ENCODE results near the gene SLIT1. TPM values are rescaled to one million over a fixed set of nuclear protein-coding genes. Genes with fewer than 3 reads are reported as not detected.

The SLIT1 gene
- total RNA-seq, 1 donor from 2014 or later = 0.23 TPM

GRCh38 chr10:97071496-97071895 is 114.3 kb downstream of the SLIT1 start:
- intact Hi-C loops (cut with DNase I) = loop anchor here (5.0 kb wide), 1 partner anchor 136 kb away; no protein-coding TSS in a partner anchor
- ATAC-seq (no peak), DNase-seq (no peak)
- no peak overlapping the region for H3K4me3 ChIP-seq
- H3K27ac ChIP-seq = no peak overlapping the region
- no peaks in the 10 kb centered on the region for H3K4me1 ChIP-seq
- TF ChIP-seq CTCF (IDR thresholded peaks at IDR 0.05) = no peak
- no peaks in the 10 kb centered on the region for H3K36me3 ChIP-seq
- H3K9me3 ChIP-seq = no peaks in the 10 kb centered on the region
- H3K27me3 ChIP-seq = peaks cover 31% of the 10 kb centered on the region

GRCh38 chr10:97069576-97070362 is 116.0 kb downstream of the SLIT1 start:
- H3K4me1 ChIP-seq = no peaks in the 10 kb centered on the region
- intact Hi-C loops (cut with DNase I) = loop anchor here (5.0 kb wide), 1 partner anchor 138 kb away; no protein-coding TSS in a partner anchor
- no peaks in the 10 kb centered on the region for H3K36me3 ChIP-seq
- no peaks in the 10 kb centered on the region for H3K9me3 ChIP-seq
- H3K4me3 ChIP-seq = no peak overlapping the region
- no peak for TF ChIP-seq CTCF (IDR thresholded peaks at IDR 0.05)
- ATAC-seq (no peak), DNase-seq (no peak)
- H3K27me3 ChIP-seq = peaks cover 31% of the 10 kb centered on the region
- no peak overlapping the region for H3K27ac ChIP-seq

GRCh38 chr10:97069026-97069425 is 116.7 kb downstream of the SLIT1 start:
- no peak for TF ChIP-seq CTCF (IDR thresholded peaks at IDR 0.05)
- Histone ChIP-seq H3K36me3 (no peaks in the 10 kb centered on the region), H3K4me3 (no peak overlapping the region), H3K27ac (no peak overlapping the region), H3K27me3 (peaks cover 25% of the 10 kb centered on the region), H3K9me3 (no peaks in the 10 kb centered on the region), H3K4me1 (no peaks in the 10 kb centered on the region)
- intact Hi-C loops (cut with DNase I) = no loop called here
- no peak for ATAC-seq
- DNase-seq = peak; percentile 48

GRCh38 chr10:97067716-97068391 is 117.9 kb downstream of the SLIT1 start:
- no peaks in the 10 kb centered on the region for H3K9me3 ChIP-seq
- H3K27ac ChIP-seq = no peak overlapping the region
- no peak for ATAC-seq
- peak; percentile 59 for DNase-seq
- TF ChIP-seq CTCF (IDR thresholded peaks at IDR 0.05) = no peak
- H3K4me1 ChIP-seq = no peaks in the 10 kb centered on the region
- H3K27me3 ChIP-seq = peaks cover 16% of the 10 kb centered on the region
- H3K4me3 ChIP-seq = no peak overlapping the region
- intact Hi-C loops (cut with DNase I) = no loop called here
- no peaks in the 10 kb centered on the region for H3K36me3 ChIP-seq

- no peaks in the 10 kb centered on the region for H3K4me1 ChIP-seq
- no peaks in the 10 kb centered on the region for H3K36me3 ChIP-seq
- intact Hi-C loops (cut with DNase I) = no loop called here
- DNase-seq (peak; percentile 55), ATAC-seq (no peak)
- H3K9me3 ChIP-seq = no peaks in the 10 kb centered on the region
- no peak overlapping the region for H3K4me3 ChIP-seq
- H3K27me3 ChIP-seq = peaks cover 8% of the 10 kb centered on the region
- H3K27ac ChIP-seq = no peak overlapping the region
- no peak for TF ChIP-seq CTCF (IDR thresholded peaks at IDR 0.05)
Observed at GRCh38 chr10:97066877-97067555, 118.7 kb downstream of the SLIT1 start.

Data from upper lobe of right lung (tissue), 1 donor.